Measurements from ENCODE around the gene OXT. TPM values are rescaled to one million over a fixed set of nuclear protein-coding genes. Genes with fewer than 3 reads are reported as not detected.

The OXT gene
- total and polyA plus RNA-seq, 2 of the 8 experiments (the other 6 are each of a cell fraction or from before 2014, with no cell fraction given) = not detected

- TF ChIP-seq TAF1 (IDR thresholded peaks at IDR 0.05; ENCODE audit: low read depth, low read length) (no peak), SUZ12 (IDR thresholded peaks at IDR 0.05; ENCODE audit: low read length) (no peak), YY1 (IDR thresholded peaks at IDR 0.05; ENCODE audit: low read depth, low read length) (no peak), KDM1A (IDR thresholded peaks at IDR 0.05; ENCODE audit: borderline replicate concordance, low read length) (no peak)
- TF ChIP-seq, protein P1, sequence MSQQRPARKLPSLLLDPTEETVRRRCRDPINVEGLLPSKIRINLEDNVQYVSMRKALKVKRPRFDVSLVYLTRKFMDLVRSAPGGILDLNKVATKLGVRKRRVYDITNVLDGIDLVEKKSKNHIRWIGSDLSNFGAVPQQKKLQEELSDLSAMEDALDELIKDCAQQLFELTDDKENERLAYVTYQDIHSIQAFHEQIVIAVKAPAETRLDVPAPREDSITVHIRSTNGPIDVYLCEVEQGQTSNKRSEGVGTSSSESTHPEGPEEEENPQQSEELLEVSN (IDR thresholded peaks at IDR 0.05) = no peak
Measured at GRCh38 chr20:3093861-3094361, 22.5 kb downstream of the OXT start (continued).

All from H1 (cell line).